GM19438 (cell line): ENCODE data around the gene DEAF1.

Experiments used
- ATAC-seq: cut with Tn5 transposase; IDR thresholded peaks from one replicate; pipeline ENCODE4 v1.9.1; 2021; ENCODE audit warnings: low read depth; ENCODE audit not compliant: unreplicated experiment

DEAF1 gene

GRCh38 chr11:614623-615503 is 80.2 kb downstream of the DEAF1 start:
- no peak for ATAC-seq

- ATAC-seq, result no peak
Measured at GRCh38 chr11:614021-614622, 80.9 kb downstream of the DEAF1 start.

GRCh38 chr11:613369-613968 is 81.6 kb downstream of the DEAF1 start:
- no peak for ATAC-seq

GRCh38 chr11:612961-613300 is 82.1 kb downstream of the DEAF1 start:
- ATAC-seq, result no peak

- no peak for ATAC-seq
Measured at GRCh38 chr11:612201-612960, 82.6 kb downstream of the DEAF1 start.

- ATAC-seq, result no peak
Measured at GRCh38 chr11:611001-611996, 83.7 kb downstream of the DEAF1 start.

GRCh38 chr11:610146-610801 is 84.7 kb downstream of the DEAF1 start:
- no peak for ATAC-seq

- ATAC-seq, result no peak
Measured at GRCh38 chr11:609341-609811, 85.6 kb downstream of the DEAF1 start.

- no peak for ATAC-seq
Measured at GRCh38 chr11:608791-609251, 86.2 kb downstream of the DEAF1 start.

- no peak for ATAC-seq
Measured at GRCh38 chr11:607971-608659, 86.9 kb downstream of the DEAF1 start.

- no peak for ATAC-seq
Measured at GRCh38 chr11:607020-607780, 87.8 kb downstream of the DEAF1 start.

- ATAC-seq, result no peak
Measured at GRCh38 chr11:606245-606644, 88.8 kb downstream of the DEAF1 start.

- no peak for ATAC-seq
Measured at GRCh38 chr11:605286-606129, 89.5 kb downstream of the DEAF1 start.

- no peak for ATAC-seq
Measured at GRCh38 chr11:603154-603553, 91.9 kb downstream of the DEAF1 start.

- no peak for ATAC-seq
Measured at GRCh38 chr11:601573-602245, 93.3 kb downstream of the DEAF1 start.

- ATAC-seq, result no peak
Measured at GRCh38 chr11:598005-598680, 96.9 kb downstream of the DEAF1 start.
